ENCODE measurements around the gene CHEK2.

GRCh38 chr22:28656181-28656580, 85.4 kb downstream of the CHEK2 start:
- TF ChIP-seq, protein P1, sequence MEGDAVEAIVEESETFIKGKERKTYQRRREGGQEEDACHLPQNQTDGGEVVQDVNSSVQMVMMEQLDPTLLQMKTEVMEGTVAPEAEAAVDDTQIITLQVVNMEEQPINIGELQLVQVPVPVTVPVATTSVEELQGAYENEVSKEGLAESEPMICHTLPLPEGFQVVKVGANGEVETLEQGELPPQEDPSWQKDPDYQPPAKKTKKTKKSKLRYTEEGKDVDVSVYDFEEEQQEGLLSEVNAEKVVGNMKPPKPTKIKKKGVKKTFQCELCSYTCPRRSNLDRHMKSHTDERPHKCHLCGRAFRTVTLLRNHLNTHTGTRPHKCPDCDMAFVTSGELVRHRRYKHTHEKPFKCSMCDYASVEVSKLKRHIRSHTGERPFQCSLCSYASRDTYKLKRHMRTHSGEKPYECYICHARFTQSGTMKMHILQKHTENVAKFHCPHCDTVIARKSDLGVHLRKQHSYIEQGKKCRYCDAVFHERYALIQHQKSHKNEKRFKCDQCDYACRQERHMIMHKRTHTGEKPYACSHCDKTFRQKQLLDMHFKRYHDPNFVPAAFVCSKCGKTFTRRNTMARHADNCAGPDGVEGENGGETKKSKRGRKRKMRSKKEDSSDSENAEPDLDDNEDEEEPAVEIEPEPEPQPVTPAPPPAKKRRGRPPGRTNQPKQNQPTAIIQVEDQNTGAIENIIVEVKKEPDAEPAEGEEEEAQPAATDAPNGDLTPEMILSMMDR (IDR thresholded peaks at IDR 0.05): no peak
- TF ChIP-seq POLR2A (IDR thresholded peaks at IDR 0.05): no peak

All from body of pancreas (tissue), 4 donors.